ENCODE measurements around the gene PSMC4. TPM values are rescaled to one million over a fixed set of nuclear protein-coding genes. Genes with fewer than 3 reads are reported as not detected.

PSMC4 gene
- total and polyA plus RNA-seq, 2 donors (not counting 1 experiment from before 2014, with no cell fraction given), result 58.2 to 63.0 TPM

GRCh38 chr19:39971380-39972035 lies 543 bp downstream of the PSMC4 start:
- H3K27ac Mint-ChIP-seq, result peak overlapping the region; percentile 94
- H3K9me3 ChIP-seq (ENCODE audit: control extremely low read depth in 1 of 3, control insufficient read depth in 2 of 3, insufficient read depth in 1 of 3, low read length in 2 of 3), result no peaks in the 10 kb centered on the region
- H3K9me3 Mint-ChIP-seq (ENCODE audit: insufficient read depth), result no peaks in the 10 kb centered on the region
- CTCF ChIA-PET, result interaction anchor here (0.6 to 4.3 kb wide), 25 partner anchors 10 to 449 kb away, joined by 3 to 77 read pairs (median 11); partner anchors contain the start of genes DYRK1B, FBL and ZNF780B
- no peaks in the 10 kb centered on the region for H3K27me3 ChIP-seq (replicated peaks in 1 of 4; ENCODE audit: control extremely low read depth in 1 of 4, control insufficient read depth in 3 of 4, insufficient read depth in 4 of 4, low read length in 3 of 4)
- 7% methylated on average over 17 of the region's 21 CpGs for WGBS (ENCODE audit: insufficient coverage)
- H4K20me1 ChIP-seq (ENCODE audit: control insufficient read depth, insufficient read depth, low read length, poor library complexity, severe bottlenecking), result peaks cover 14% of the 10 kb centered on the region
- ATAC-seq (ENCODE audit: low read depth) (no peak), DNase-seq (no peak)
- H3K4me1 ChIP-seq (ENCODE audit: control insufficient read depth in 2 of 2, insufficient read depth in 2 of 2, low read length in 2 of 2), result peaks cover 23 to 25% of the 10 kb centered on the region in 2 donors
- peak overlapping the region; percentile 87 to 95 for H3K27ac ChIP-seq (ENCODE audit: low read length in 2 of 2)
- POLR2A ChIA-PET, result interaction anchor here (1.0 to 2.2 kb wide), 5 partner anchors 18 to 138 kb away, joined by 5 to 29 read pairs (median 10); partner anchors contain the start of genes DYRK1B and ZNF546
- intact Hi-C loops (cut with micrococcal nuclease), result loop anchor here (1.0 to 5.0 kb wide), 7 partner anchors 25 to 581 kb away; partner anchors contain the start of genes FBL, MED29, PAF1 and ZNF780A
- peak overlapping the region; percentile 88 for H3K4me2 ChIP-seq (replicated peaks; ENCODE audit: low read depth, low read length, poor library complexity, severe bottlenecking)
- peaks cover 48% of the 10 kb centered on the region for H3K4me1 Mint-ChIP-seq
- H3K36me3 ChIP-seq (replicated peaks in 1 of 2; ENCODE audit: control extremely low read depth in 1 of 2, control insufficient read depth in 1 of 2, extremely low read depth in 1 of 2, insufficient read depth in 2 of 2, low read length in 1 of 2), result peaks cover 1 to 34% of the 10 kb centered on the region in 2 experiments
- peak overlapping the region; percentile 98 for H3K9ac ChIP-seq (ENCODE audit: low read length)
- TF ChIP-seq CTCF (IDR thresholded peaks at IDR 0.05), result no peak
- H3K27me3 Mint-ChIP-seq, result no peaks in the 10 kb centered on the region
- H3K4me3 ChIP-seq (ENCODE audit: control extremely low read depth in 1 of 5, extremely low read depth in 1 of 5, insufficient read depth in 1 of 5, low read depth in 2 of 5, low read length in 4 of 5), result peak overlapping the region; percentile 76 to 96 (median 89)
- peak overlapping the region; percentile 95 for H2AFZ ChIP-seq (ENCODE audit: insufficient read depth, low read depth, low read length, poor library complexity, severe bottlenecking)
- H3K79me2 ChIP-seq (ENCODE audit: control insufficient read depth, insufficient read depth, low read length), result peaks cover 32% of the 10 kb centered on the region
- peak overlapping the region; percentile 92 for H3K4me3 Mint-ChIP-seq

- peaks cover 32% of the 10 kb centered on the region for H3K4me1 Mint-ChIP-seq
Measured at GRCh38 chr19:39974377-39975155, 3.6 kb downstream of the PSMC4 start.

More at GRCh38 chr19:39974377-39975155, 3.6 kb downstream of the PSMC4 start:
- no peaks in the 10 kb centered on the region for H3K9me3 ChIP-seq (ENCODE audit: control extremely low read depth in 1 of 3, control insufficient read depth in 2 of 3, insufficient read depth in 1 of 3, low read length in 2 of 3)
- intact Hi-C loops (cut with micrococcal nuclease), result loop anchor here (5.0 kb wide), 1 partner anchor 92 kb away; no protein-coding TSS in a partner anchor
- H3K4me1 ChIP-seq (ENCODE audit: control insufficient read depth in 2 of 2, insufficient read depth in 2 of 2, low read length in 2 of 2), result peaks cover 15 to 21% of the 10 kb centered on the region in 2 donors
- no peak overlapping the region for H3K9ac ChIP-seq (ENCODE audit: low read length)
- Mint-ChIP-seq H3K27ac (no peak overlapping the region), H3K4me3 (no peak overlapping the region), H3K27me3 (no peaks in the 10 kb centered on the region), H3K9me3 (ENCODE audit: insufficient read depth) (no peaks in the 10 kb centered on the region)
- no peak for ATAC-seq (ENCODE audit: low read depth)
- H3K36me3 ChIP-seq (replicated peaks in 1 of 2; ENCODE audit: control extremely low read depth in 1 of 2, control insufficient read depth in 1 of 2, extremely low read depth in 1 of 2, insufficient read depth in 2 of 2, low read length in 1 of 2), result peaks cover 6 to 57% of the 10 kb centered on the region in 2 experiments
- TF ChIP-seq EZH2 (IDR thresholded peaks at IDR 0.05; ENCODE audit: borderline replicate concordance, insufficient read depth, low read depth, low read length, poor library complexity, severe bottlenecking), result no peak
- TF ChIP-seq CTCF (IDR thresholded peaks at IDR 0.05), result no peak
- H3K4me3 ChIP-seq (ENCODE audit: control extremely low read depth in 1 of 5, extremely low read depth in 1 of 5, insufficient read depth in 1 of 5, low read depth in 2 of 5, low read length in 4 of 5), result no peak overlapping the region
- WGBS (ENCODE audit: insufficient coverage), result 98% methylated on average over 18 of the region's 24 CpGs
- no peak overlapping the region for H3K27ac ChIP-seq (ENCODE audit: low read length in 2 of 2)
- H3K4me2 ChIP-seq (replicated peaks; ENCODE audit: low read depth, low read length, poor library complexity, severe bottlenecking), result no peak overlapping the region
- no peak for DNase-seq
- H4K20me1 ChIP-seq (ENCODE audit: control insufficient read depth, insufficient read depth, low read length, poor library complexity, severe bottlenecking), result peaks cover 14% of the 10 kb centered on the region
- CTCF ChIA-PET, result no interaction called here
- H3K27me3 ChIP-seq (replicated peaks in 1 of 4; ENCODE audit: control extremely low read depth in 1 of 4, control insufficient read depth in 3 of 4, insufficient read depth in 4 of 4, low read length in 3 of 4), result no peaks in the 10 kb centered on the region
- POLR2A ChIA-PET, result no interaction called here
- H3K79me2 ChIP-seq (ENCODE audit: control insufficient read depth, insufficient read depth, low read length), result peaks cover 36% of the 10 kb centered on the region
- H2AFZ ChIP-seq (ENCODE audit: insufficient read depth, low read depth, low read length, poor library complexity, severe bottlenecking), result no peak overlapping the region
